OCI-LY1 (cell line): ENCODE measurements around the gene NCOR2.

Experiments used
- CTCF ChIP-seq: fragments of 200-600 bp; sonication (generic), shearing (Covaris generic); IDR thresholded peaks from 2 replicates; pipeline ENCODE4 v1.5.1; 2017; ENCODE audit warnings: mild to moderate bottlenecking, antibody characterized with exemption, low read length, moderate library complexity, mixed read lengths
- EZH2 ChIP-seq: fragments of 200-600 bp; sonication (generic), shearing (Covaris generic); IDR thresholded peaks from 2 replicates; pipeline ENCODE4 v1.8.0; 2017; ENCODE audit warnings: borderline replicate concordance, mixed run types, mild to moderate bottlenecking, antibody characterized with exemption, low read length, moderate library complexity, mixed read lengths

GRCh38 chr12:124592481-124593160, 25.2 kb upstream of the NCOR2 start:
- no peak for TF ChIP-seq EZH2
- TF ChIP-seq CTCF = no peak
